Omental fat pad (tissue), 4 donors: Measurements from ENCODE around the gene TMEM258. TPM values are rescaled to one million over a fixed set of nuclear protein-coding genes. Genes with fewer than 3 reads are reported as not detected.

Experiments used
- ATAC-seq: fragments of 150-250 bp; one replicate; pipeline ENCODE4 v1.9.1; 2016; ENCODE audit warnings: mild to moderate bottlenecking, moderate library complexity; ENCODE audit not compliant: low FRiP score
- DNase-seq: peaks from one replicate; pipeline ENCODE4 v3.0.0-alpha.2; 2019; ENCODE audit warnings: low spot score
- CTCF ChIP-seq, 3 donors: fragments of 450-650 bp; IDR thresholded peaks; one replicate each; pipeline ENCODE4 v1.5.1; 2016 to 2017; ENCODE audit warnings: antibody characterized with exemption in 3 of 3, mild to moderate bottlenecking in 3 of 3, moderate library complexity in 2 of 3
- total RNA-seq, 4 donors: library from RNA; depleted of rRNA; stranded (reverse); fragments of >200 nt; gene quantifications; one replicate each; pipeline ENCODE4 v1.1.0, GENCODE V29; 2016

TMEM258 gene
- total RNA-seq, 4 donors from 2014 or later, result 27.9 to 52.6 (median 43.4) TPM

- TF ChIP-seq CTCF (IDR thresholded peaks at IDR 0.05), result no peak
- ATAC-seq, result peak; percentile 42
- DNase-seq, result no peak
Observed at GRCh38 chr11:61830237-61831105, 38.1 kb upstream of the TMEM258 start.

- ATAC-seq (no peak), DNase-seq (no peak)
- TF ChIP-seq CTCF (IDR thresholded peaks at IDR 0.05), result no peak
Observed at GRCh38 chr11:61829806-61830205, 37.4 kb upstream of the TMEM258 start.

- TF ChIP-seq CTCF (IDR thresholded peaks at IDR 0.05), result no peak
- no peak for DNase-seq
- ATAC-seq, result peak; percentile 29
Observed at GRCh38 chr11:61828629-61829407, 36.4 kb upstream of the TMEM258 start.

- TF ChIP-seq CTCF (IDR thresholded peaks at IDR 0.05), result no peak
- ATAC-seq (no peak), DNase-seq (no peak)
Observed at GRCh38 chr11:61828379-61828628, 35.9 kb upstream of the TMEM258 start.

- no peak for TF ChIP-seq CTCF (IDR thresholded peaks at IDR 0.05)
- ATAC-seq (peak; percentile 46), DNase-seq (no peak)
Observed at GRCh38 chr11:61827571-61828378, 35.4 kb upstream of the TMEM258 start, which contains the start of gene FADS2. Gene FADS2 (plus strand): TSS chr11:61828300. CDS start chr11:61828391, 91 bp downstream.

- no peak for TF ChIP-seq CTCF (IDR thresholded peaks at IDR 0.05)
- DNase-seq (no peak), ATAC-seq (no peak)
Observed at GRCh38 chr11:61826930-61827570, 34.7 kb upstream of the TMEM258 start.
